ENCODE results near the gene ANKHD1. TPM values are rescaled to one million over a fixed set of nuclear protein-coding genes. Genes with fewer than 3 reads are reported as not detected.
A peak's percentile ranks its signal among the peaks of the same experiment; 100 is the strongest.

Gene ANKHD1
- total and polyA plus RNA-seq, 9 of the 15 experiments (the other 6 are each of a cell fraction or from before 2014, with no cell fraction given), result 38.9 to 138 (median 78.7) TPM

- TF ChIP-seq CHD7 (IDR thresholded peaks at IDR 0.05; ENCODE audit: low read depth, low read length) (no peak), CBFA2T2 (conservative IDR thresholded peaks at IDR 0.05) (no peak), ELF4 (CRISPR knock-in tag; IDR thresholded peaks at IDR 0.05) (no peak), RFX5 (IDR thresholded peaks at IDR 0.05; ENCODE audit: low read depth, low read length) (no peak), CEBPB (tag; IDR thresholded peaks at IDR 0.05) (no peak), HNRNPLL (IDR thresholded peaks at IDR 0.05; ENCODE audit: low read depth, low read length, poor library complexity, severe bottlenecking) (peak; percentile 63), THAP12 (CRISPR knock-in tag; IDR thresholded peaks at IDR 0.05) (no peak; the same call in 1 of the 2 replicates), SMARCC2 (IDR thresholded peaks at IDR 0.05; ENCODE audit: low read depth) (no peak), BCL6 (CRISPR knock-in tag; IDR thresholded peaks at IDR 0.05) (no peak), CLOCK (CRISPR knock-in tag; IDR thresholded peaks at IDR 0.05; ENCODE audit: borderline replicate concordance) (no peak), ZFP1 (CRISPR knock-in tag; IDR thresholded peaks at IDR 0.05) (no peak), CBFA2T3 (IDR thresholded peaks at IDR 0.05) (no peak)
Measured at GRCh38 chr5:140557136-140557805, 155.6 kb downstream of the ANKHD1 start, which contains the start of gene SRA1 (continued).
